GM12878 (cell line): ENCODE data around the gene ABHD18.

ENCODE experiments used
- CTCF ChIP-seq, 3 experiments: IDR thresholded peaks in 2 of 3; conservative IDR thresholded peaks in 1 of 3; 2 replicates each; pipeline ENCODE4 v1.5.1; 2011; ENCODE audit warnings: low read depth in 3 of 3, low read length in 3 of 3, mild to moderate bottlenecking in 3 of 3, control low read depth in 2 of 3, moderate library complexity in 2 of 3, inconsistent platforms in 1 of 3, mixed read lengths in 1 of 3; ENCODE audit not compliant: control insufficient read depth in 2 of 3, insufficient read depth in 1 of 3; ENCODE audit errors: extremely low read depth in 1 of 3
- IRF4 ChIP-seq: IDR thresholded peaks from 2 replicates; pipeline ENCODE4 v1.6.1; 2011; ENCODE audit warnings: low read depth, low read length

GRCh38 chr4:127917151-127917550 lies 48.1 kb upstream of the ABHD18 start:
- TF ChIP-seq CTCF (IDR thresholded peaks at IDR 0.05 in 2 of 3, conservative IDR thresholded peaks at IDR 0.05 in 1 of 3; ENCODE audit: control insufficient read depth in 2 of 3, extremely low read depth in 1 of 3, insufficient read depth in 1 of 3, low read depth in 3 of 3, low read length in 3 of 3): no peak
- no peak for TF ChIP-seq IRF4
